HEK293 (cell line): ENCODE data around the gene ZNF423.
A peak's percentile ranks its signal among the peaks of the same experiment; 100 is the strongest.

Source experiments
- CTCF ChIA-PET: fragments of 350-600 bp; formaldehyde crosslinking; extraction: SDS; loops from one replicate; lab custom pipeline; 2021; ENCODE audit warnings: antibody characterized with exemption; lab: Yijun Ruan, JAX
- POLR2A ChIA-PET: fragments of 300-600 bp; formaldehyde crosslinking; extraction: SDS; loops from one replicate; lab custom pipeline; 2020; ENCODE audit warnings: antibody characterized with exemption, inconsistent platforms; lab: Yijun Ruan, JAX
- H3K27ac ChIP-seq: fragments of 200-500 bp; sonication (Bioruptor generic); 2 replicates; pipeline ENCODE4 v1.5.1; 2014; ENCODE audit warnings: low read depth, low read length, control low read depth, inconsistent platforms; ENCODE audit errors: extremely low read depth
- H3K36me3 ChIP-seq, 2 experiments: fragments of 200-500 bp in 1 of 2; sonication (Bioruptor generic) in 1 of 2; 1 replicate in 1 of 2; 2 replicates in 1 of 2; pipeline ENCODE4 v1.5.1; 2014 to 2017; ENCODE audit warnings: inconsistent platforms in 2 of 2, low read length in 2 of 2; ENCODE audit not compliant: control insufficient read depth in 2 of 2, insufficient read depth in 1 of 2
- H3K4me1 ChIP-seq: fragments of 200-500 bp; sonication (Bioruptor generic); 2 replicates; pipeline ENCODE4 v1.5.1; 2014; ENCODE audit warnings: mild to moderate bottlenecking, low read length, inconsistent platforms; ENCODE audit not compliant: control insufficient read depth, insufficient read depth
- H3K4me3 ChIP-seq: 2 replicates; pipeline ENCODE4 v1.5.1; 2011; ENCODE audit warnings: low read depth, mild to moderate bottlenecking, control low read depth, low read length, moderate library complexity
- H3K9me3 ChIP-seq: fragments of 200-500 bp; sonication (Bioruptor generic); 2 replicates; pipeline ENCODE4 v1.5.1; 2014; ENCODE audit warnings: low read depth, low read length, inconsistent platforms; ENCODE audit not compliant: control insufficient read depth, insufficient read depth
- GFI1B ChIP-seq: fragments of 450-650 bp; formaldehyde crosslinking; IDR thresholded peaks from 2 replicates; pipeline ENCODE4 v1.5.1; 2016; ENCODE audit warnings: missing biosample characterization, missing genetic modification characterization
- HIC1 ChIP-seq: fragments of 450-650 bp; formaldehyde crosslinking; IDR thresholded peaks from 2 replicates; pipeline ENCODE4 v1.5.1; 2016; ENCODE audit warnings: missing biosample characterization, missing genetic modification characterization
- HOXD13 ChIP-seq: sonication (generic); formaldehyde crosslinking; IDR thresholded peaks from 2 replicates; pipeline ENCODE4 v1.8.0; 2022; ENCODE audit warnings: missing genetic modification reagents, borderline replicate concordance
- KLF1 ChIP-seq: fragments of 450-650 bp; formaldehyde crosslinking; IDR thresholded peaks from 2 replicates; pipeline ENCODE4 v1.5.1; 2016; ENCODE audit warnings: missing biosample characterization, missing genetic modification characterization
- SP2 ChIP-seq: fragments of 450-650 bp; formaldehyde crosslinking; IDR thresholded peaks from 2 replicates; pipeline ENCODE4 v1.5.1; 2016; ENCODE audit warnings: missing biosample characterization, missing genetic modification characterization
- WT1 ChIP-seq: fragments of 450-650 bp; formaldehyde crosslinking; IDR thresholded peaks from 2 replicates; pipeline ENCODE4 v1.5.1; 2016; ENCODE audit warnings: missing biosample characterization, missing genetic modification characterization
- YY2 ChIP-seq: fragments of 450-650 bp; formaldehyde crosslinking; IDR thresholded peaks from 2 replicates; pipeline ENCODE4 v1.5.1; 2016; ENCODE audit warnings: missing biosample characterization, missing genetic modification characterization
- ZNF112 ChIP-seq: fragments of 450-650 bp; formaldehyde crosslinking; IDR thresholded peaks from 2 replicates; pipeline ENCODE4 v1.5.0; 2017; ENCODE audit warnings: missing biosample characterization, missing genetic modification characterization
- ZNF155 ChIP-seq: fragments of 450-650 bp; formaldehyde crosslinking; IDR thresholded peaks from 2 replicates; pipeline ENCODE4 v1.5.1; 2016; ENCODE audit warnings: missing biosample characterization, missing genetic modification characterization
- ZNF19 ChIP-seq: fragments of 450-650 bp; formaldehyde crosslinking; IDR thresholded peaks from 2 replicates; pipeline ENCODE4; 2016; ENCODE audit warnings: missing biosample characterization, missing genetic modification characterization, low read depth
- ZNF223 ChIP-seq: fragments of 450-650 bp; formaldehyde crosslinking; IDR thresholded peaks from 2 replicates; pipeline ENCODE4 v1.5.1; 2016; ENCODE audit warnings: missing biosample characterization, missing genetic modification characterization
- ZNF292 ChIP-seq: fragments of 450-650 bp; formaldehyde crosslinking; IDR thresholded peaks from 2 replicates; pipeline ENCODE4 v1.5.1; 2016; ENCODE audit warnings: low read depth, missing biosample characterization, missing genetic modification characterization, borderline replicate concordance
- ZNF335 ChIP-seq: fragments of 450-650 bp; formaldehyde crosslinking; conservative IDR thresholded peaks from 2 replicates; pipeline ENCODE4 v1.5.1; 2016; ENCODE audit warnings: missing biosample characterization, missing genetic modification characterization
- ZNF580 ChIP-seq: fragments of 450-650 bp; formaldehyde crosslinking; IDR thresholded peaks from 2 replicates; pipeline ENCODE4 v1.5.1; 2016; ENCODE audit warnings: missing biosample characterization, missing genetic modification characterization
- ZNF621 ChIP-seq: fragments of 450-650 bp; formaldehyde crosslinking; IDR thresholded peaks from 2 replicates; pipeline ENCODE4 v1.5.1; 2017; ENCODE audit warnings: missing biosample characterization, missing genetic modification characterization
- ZNF626 ChIP-seq: fragments of 450-650 bp; sonication (Bioruptor Pico); formaldehyde crosslinking; IDR thresholded peaks from 2 replicates; pipeline ENCODE4 v1.5.1; 2018; ENCODE audit warnings: missing biosample characterization, missing genetic modification characterization, inconsistent platforms
- ZNF707 ChIP-seq: fragments of 450-650 bp; formaldehyde crosslinking; IDR thresholded peaks from 2 replicates; pipeline ENCODE4 v1.5.1; 2016; ENCODE audit warnings: missing biosample characterization, missing genetic modification characterization
- ZNF777 ChIP-seq: fragments of 450-650 bp; formaldehyde crosslinking; IDR thresholded peaks from 2 replicates; pipeline ENCODE4 v1.5.1; 2017; ENCODE audit warnings: missing biosample characterization, missing genetic modification characterization, borderline replicate concordance
- ZXDB ChIP-seq: fragments of 450-650 bp; formaldehyde crosslinking; IDR thresholded peaks from 2 replicates; pipeline ENCODE4 v1.5.1; 2016; ENCODE audit warnings: missing biosample characterization, missing genetic modification characterization
- TF ChIP-seq, protein P1 (sequence below): fragments of 450-650 bp; formaldehyde crosslinking; IDR thresholded peaks from 2 replicates; pipeline ENCODE4 v1.5.1; 2016; ENCODE audit warnings: missing biosample characterization, missing genetic modification characterization, borderline replicate concordance
- TF ChIP-seq, protein P2 (sequence below): fragments of 450-650 bp; formaldehyde crosslinking; IDR thresholded peaks from 2 replicates; pipeline ENCODE4 v1.5.1; 2016; ENCODE audit warnings: missing biosample characterization, missing genetic modification characterization

The ZNF423 gene

GRCh38 chr16:49899991-49900695, 44.2 kb upstream of the ZNF423 start (continued):
- TF ChIP-seq, protein P1, sequence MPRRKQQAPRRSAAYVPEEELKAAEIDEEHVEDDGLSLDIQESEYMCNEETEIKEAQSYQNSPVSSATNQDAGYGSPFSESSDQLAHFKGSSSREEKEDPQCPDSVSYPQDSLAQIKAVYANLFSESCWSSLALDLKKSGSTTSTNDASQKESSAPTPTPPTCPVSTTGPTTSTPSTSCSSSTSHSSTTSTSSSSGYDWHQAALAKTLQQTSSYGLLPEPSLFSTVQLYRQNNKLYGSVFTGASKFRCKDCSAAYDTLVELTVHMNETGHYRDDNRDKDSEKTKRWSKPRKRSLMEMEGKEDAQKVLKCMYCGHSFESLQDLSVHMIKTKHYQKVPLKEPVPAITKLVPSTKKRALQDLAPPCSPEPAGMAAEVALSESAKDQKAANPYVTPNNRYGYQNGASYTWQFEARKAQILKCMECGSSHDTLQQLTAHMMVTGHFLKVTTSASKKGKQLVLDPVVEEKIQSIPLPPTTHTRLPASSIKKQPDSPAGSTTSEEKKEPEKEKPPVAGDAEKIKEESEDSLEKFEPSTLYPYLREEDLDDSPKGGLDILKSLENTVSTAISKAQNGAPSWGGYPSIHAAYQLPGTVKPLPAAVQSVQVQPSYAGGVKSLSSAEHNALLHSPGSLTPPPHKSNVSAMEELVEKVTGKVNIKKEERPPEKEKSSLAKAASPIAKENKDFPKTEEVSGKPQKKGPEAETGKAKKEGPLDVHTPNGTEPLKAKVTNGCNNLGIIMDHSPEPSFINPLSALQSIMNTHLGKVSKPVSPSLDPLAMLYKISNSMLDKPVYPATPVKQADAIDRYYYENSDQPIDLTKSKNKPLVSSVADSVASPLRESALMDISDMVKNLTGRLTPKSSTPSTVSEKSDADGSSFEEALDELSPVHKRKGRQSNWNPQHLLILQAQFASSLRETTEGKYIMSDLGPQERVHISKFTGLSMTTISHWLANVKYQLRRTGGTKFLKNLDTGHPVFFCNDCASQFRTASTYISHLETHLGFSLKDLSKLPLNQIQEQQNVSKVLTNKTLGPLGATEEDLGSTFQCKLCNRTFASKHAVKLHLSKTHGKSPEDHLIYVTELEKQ (tag by site-specific recombination), result no peak
- TF ChIP-seq ZXDB (no peak), ZNF626 (no peak), HOXD13 (CRISPR knock-in tag) (no peak), ZNF19 (tag by site-specific recombination) (no peak), ZNF580 (tag by site-specific recombination) (no peak), ZNF292 (no peak), ZNF112 (no peak), ZNF707 (tag by site-specific recombination) (no peak), HIC1 (tag by site-specific recombination) (no peak)

GRCh38 chr16:49896447-49896964, 40.6 kb upstream of the ZNF423 start:
- H3K4me1 ChIP-seq, result no peaks in the 10 kb centered on the region
- no peaks in the 10 kb centered on the region for H3K36me3 ChIP-seq
- CTCF ChIA-PET, result no interaction called here
- H3K4me3 ChIP-seq, result no peak overlapping the region
- no peaks in the 10 kb centered on the region for H3K9me3 ChIP-seq
- no peak overlapping the region for H3K27ac ChIP-seq
- POLR2A ChIA-PET, result no interaction called here
- TF ChIP-seq ZNF155 (tag by site-specific recombination) (no peak), KLF1 (tag by site-specific recombination) (peak; percentile 48; the same call in 1 of the 2 replicates)

GRCh38 chr16:49890876-49891275, 35.0 kb upstream of the ZNF423 start:
- H3K4me1 ChIP-seq, result no peaks in the 10 kb centered on the region
- no peak overlapping the region for H3K4me3 ChIP-seq
- H3K9me3 ChIP-seq, result no peaks in the 10 kb centered on the region; the same call in 1 of the 2 replicates
- H3K27ac ChIP-seq, result no peak overlapping the region
- ChIA-PET CTCF (interaction anchor here (0.6 to 2.4 kb wide), 5 partner anchors 14 to 398 kb away, joined by 3 to 20 read pairs (median 5); no protein-coding TSS in a partner anchor), POLR2A (no interaction called here)
- H3K36me3 ChIP-seq, result no peaks in the 10 kb centered on the region
- TF ChIP-seq YY2 (no peak), SP2 (tag by site-specific recombination) (no peak), ZNF335 (tag by site-specific recombination) (no peak), WT1 (tag by site-specific recombination) (no peak), ZNF223 (tag by site-specific recombination) (no peak), ZNF621 (tag by site-specific recombination) (no peak), GFI1B (no peak), ZNF777 (tag by site-specific recombination) (no peak)
- TF ChIP-seq, protein P1 (tag by site-specific recombination), result no peak
- TF ChIP-seq, protein P2, sequence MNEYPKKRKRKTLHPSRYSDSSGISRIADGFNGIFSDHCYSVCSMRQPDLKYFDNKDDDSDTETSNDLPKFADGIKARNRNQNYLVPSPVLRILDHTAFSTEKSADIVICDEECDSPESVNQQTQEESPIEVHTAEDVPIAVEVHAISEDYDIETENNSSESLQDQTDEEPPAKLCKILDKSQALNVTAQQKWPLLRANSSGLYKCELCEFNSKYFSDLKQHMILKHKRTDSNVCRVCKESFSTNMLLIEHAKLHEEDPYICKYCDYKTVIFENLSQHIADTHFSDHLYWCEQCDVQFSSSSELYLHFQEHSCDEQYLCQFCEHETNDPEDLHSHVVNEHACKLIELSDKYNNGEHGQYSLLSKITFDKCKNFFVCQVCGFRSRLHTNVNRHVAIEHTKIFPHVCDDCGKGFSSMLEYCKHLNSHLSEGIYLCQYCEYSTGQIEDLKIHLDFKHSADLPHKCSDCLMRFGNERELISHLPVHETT (tag by site-specific recombination), result no peak
